Measurements from ENCODE around the gene VPS25.
"Not testable (repeated sequence)": the region's sequence is repeated elsewhere in the genome, so short reads cannot be mapped to it uniquely, and the experiment has no call there.

The VPS25 gene

DNA sequence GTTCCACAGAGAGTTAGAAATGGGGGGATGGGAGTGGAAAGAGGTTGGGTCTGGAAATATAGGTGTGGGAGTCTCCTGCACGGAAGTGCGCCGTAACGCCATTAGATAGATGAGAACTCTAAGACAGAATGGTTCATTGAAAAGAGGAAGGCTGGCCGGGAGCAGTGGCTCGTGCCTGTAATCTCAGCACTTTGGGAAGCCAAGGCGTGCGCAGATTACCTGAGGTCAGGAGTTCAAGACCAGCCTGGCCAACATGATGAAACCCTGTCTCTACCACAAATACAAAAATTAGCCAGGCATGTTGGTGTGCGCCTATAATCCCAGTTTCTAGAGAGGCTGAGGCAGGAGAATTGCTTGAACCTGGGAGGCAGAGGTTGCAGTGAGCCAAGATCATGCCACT, 5.2 kb upstream of the VPS25 start:
- not testable (repeated sequence) for DNase-seq (ENCODE audit: low read depth)

DNA sequence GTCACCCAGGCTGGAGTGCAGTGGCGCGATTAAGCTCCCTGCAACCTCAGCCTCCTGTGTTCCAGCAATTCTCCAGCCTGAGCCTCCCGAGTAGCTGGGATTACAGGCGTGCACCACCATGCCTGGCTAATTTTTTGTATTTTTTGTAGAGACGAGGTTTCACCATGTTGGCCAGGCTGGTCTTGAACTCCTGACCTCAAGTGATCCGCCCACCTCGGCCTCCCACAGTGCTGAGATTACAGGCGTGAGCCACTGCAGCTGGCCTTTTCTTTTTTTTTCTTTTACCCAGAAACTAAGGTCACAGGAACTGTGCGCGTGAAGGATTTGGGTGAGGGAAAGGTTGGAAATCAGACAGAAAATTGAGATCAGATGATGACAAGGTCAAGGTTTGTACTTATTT, 3.3 kb upstream of the VPS25 start:
- not testable (repeated sequence) for DNase-seq (ENCODE audit: low read depth)

DNA sequence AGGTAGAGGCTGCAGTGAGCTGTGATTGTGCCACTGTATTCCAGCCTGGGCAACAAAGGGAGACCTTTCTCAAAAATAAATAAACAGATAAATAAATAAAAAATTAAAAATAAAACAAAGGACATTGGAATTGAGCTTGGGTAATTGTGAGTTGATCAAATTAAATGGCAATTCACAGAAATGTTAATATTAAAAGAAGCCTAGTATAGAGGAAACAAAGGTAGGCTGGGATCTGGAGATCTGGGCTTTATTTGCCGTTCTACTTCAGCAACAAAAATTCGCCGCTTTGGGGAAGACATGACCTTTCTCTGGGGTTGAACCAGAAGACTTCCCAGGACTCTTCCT, 332 bp upstream of the VPS25 start:
- no peak for DNase-seq (ENCODE audit: low read depth)

DNA sequence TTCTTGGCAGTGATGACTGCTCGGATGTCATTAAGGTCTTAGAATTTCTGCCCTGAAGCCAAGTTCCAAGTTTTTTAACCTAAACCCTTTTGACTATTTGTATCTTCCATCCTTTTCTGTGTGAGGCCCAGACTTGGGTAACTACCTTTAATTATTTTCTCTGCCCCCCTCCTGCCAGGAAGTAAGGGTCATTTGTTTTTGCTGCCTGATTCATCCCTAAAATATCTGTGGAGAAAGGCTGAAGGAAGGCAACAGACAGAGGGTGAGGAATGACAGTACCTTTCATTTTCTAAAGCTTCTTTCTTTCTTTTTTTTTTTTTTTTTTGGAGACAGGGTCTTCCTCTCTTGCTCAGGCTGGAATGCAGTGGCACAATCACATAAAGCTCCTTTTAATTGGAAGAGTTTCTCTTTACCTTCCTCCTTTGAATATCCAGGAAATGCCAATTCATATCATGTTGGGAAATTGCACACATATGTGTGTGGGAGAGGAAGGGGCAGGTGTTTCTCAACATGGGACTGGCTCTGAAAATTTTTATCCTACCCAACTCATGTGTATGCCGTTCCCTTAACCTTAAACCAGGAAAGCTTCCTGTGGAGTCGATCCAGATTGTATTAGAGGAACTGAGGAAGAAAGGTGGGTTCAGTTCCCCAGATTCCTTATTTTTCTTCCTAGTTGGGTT, 957 bp downstream of the VPS25 start:
- no peak for DNase-seq (ENCODE audit: low read depth)

DNA sequence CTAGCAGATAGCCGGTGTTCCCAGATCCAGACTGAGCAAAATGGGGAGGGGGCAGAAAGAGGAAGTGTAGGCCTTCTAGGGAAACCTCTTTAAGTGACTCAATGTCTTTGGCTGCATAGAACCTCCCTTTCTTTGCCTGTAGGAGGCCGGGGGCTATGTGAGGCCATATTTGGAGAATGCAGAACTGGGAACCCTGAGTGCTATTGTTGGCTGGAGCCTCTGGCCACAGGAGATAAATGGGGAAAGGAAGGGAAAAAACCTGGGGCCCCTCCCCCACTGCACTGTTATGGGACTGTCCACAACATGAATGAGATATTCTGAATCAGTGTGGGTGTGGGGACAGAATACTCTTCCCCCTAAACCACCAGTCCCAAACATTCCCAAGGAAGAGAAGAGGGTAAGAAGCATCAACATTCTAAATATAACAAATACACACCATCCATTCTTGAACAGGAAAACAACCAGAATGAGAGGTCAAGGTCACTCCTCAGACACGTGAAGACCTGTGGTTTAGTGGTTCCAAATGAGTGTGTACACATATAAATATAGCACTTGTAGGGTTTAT, 2.4 kb downstream of the VPS25 start:
- no peak for DNase-seq (ENCODE audit: low read depth)

DNA sequence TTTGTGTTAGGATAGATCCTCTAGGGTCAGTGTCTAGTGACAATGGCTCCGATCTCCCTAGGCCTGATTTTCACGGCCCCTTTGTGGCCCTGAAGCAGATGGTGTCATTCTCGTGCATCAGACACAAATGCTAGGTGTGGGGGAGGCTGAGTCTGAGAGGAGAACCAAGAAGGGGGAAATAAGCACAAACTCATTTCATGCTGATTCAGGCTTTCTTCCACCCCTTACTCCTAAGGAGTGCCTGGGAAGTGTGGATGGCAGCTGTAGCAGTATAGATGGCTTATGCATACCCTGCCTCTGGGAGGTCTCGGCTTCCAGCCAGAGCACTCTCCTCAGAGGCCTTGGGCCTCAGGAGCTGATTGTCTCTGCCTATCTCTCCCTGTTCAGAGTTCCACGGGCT, 5.3 kb downstream of the VPS25 start:
- no peak for DNase-seq (ENCODE audit: low read depth)

DNA sequence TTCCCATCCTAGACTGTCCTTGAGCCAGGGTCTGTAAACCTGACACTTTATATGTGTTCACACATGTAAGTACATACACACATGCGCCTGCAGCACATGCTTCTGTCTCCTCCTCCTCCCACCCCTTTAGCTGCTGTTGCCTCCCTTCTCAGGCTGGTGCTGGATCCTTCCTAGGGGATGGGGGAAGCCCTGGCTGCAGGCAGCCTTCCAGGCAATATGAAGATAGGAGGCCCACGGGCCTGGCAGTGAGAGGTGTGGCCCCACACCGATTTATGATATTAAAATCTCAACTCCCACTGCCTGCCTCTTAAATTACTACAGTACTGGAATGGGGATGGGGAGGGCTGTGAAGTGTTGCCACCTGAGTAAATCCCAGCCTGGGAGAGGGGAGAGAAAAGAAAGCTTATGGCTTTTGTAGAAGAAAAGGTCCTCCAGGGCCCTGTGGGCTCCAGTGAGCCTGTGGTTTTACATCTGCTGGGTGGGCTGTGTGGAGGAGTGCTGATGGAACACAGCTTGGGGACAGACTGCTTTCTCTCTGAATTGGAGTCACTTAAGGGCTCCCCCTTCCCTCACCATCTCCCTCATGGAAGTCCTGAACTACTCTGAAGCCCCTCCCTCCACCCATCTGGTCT, 6.2 kb downstream of the VPS25 start:
- no peak for DNase-seq (ENCODE audit: low read depth)

DNA sequence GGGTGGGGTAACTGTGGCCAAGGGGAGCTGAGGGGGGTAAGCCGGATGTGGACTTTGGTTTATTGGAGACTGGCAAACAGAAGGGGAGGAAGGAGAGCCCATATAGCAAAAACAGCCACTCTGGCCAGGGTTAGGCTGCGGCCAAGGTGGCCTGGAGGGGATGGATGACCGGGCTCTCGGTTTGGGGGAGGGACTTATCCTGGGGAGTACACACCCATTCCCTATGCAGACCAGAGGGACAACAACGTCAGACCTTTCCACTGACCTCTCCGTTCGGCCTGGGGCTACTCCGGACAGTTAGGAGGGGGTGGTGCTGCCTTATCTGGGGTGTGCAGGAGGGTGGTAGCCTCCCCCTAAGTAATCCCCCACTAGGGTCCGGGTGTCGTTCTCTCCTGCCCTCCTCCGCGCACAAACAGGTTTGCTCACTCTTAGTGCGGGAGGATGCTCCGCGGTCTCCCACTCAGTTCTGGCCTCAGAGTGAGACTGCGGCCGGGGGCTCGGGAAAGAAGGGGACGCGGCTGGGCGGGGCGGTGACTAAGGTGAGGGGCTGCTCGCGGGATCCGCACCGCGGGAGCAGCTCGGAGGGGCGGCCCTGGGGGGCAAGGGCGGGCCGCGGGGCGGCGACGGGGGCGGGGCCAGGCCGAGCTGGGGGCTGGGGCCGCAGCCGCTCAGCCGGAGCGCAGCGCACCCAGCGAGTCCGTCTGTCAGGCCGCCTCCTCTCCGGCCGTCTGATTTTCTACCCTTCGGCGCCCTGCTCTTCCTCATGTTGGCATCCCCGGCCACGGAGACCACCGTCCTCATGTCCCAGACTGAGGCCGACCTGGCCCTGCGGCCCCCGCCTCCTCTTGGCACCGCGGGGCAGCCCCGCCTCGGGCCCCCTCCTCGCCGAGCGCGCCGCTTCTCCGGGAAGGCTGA, 6.9 kb downstream of the VPS25 start, which contains the start of gene WNK4:
Gene WNK4 (plus strand): TSS at position 675 of the 915 bp plus-strand sequence. CDS start 89 bp downstream, at position 764.
- no peak for DNase-seq (ENCODE audit: low read depth)

DNA sequence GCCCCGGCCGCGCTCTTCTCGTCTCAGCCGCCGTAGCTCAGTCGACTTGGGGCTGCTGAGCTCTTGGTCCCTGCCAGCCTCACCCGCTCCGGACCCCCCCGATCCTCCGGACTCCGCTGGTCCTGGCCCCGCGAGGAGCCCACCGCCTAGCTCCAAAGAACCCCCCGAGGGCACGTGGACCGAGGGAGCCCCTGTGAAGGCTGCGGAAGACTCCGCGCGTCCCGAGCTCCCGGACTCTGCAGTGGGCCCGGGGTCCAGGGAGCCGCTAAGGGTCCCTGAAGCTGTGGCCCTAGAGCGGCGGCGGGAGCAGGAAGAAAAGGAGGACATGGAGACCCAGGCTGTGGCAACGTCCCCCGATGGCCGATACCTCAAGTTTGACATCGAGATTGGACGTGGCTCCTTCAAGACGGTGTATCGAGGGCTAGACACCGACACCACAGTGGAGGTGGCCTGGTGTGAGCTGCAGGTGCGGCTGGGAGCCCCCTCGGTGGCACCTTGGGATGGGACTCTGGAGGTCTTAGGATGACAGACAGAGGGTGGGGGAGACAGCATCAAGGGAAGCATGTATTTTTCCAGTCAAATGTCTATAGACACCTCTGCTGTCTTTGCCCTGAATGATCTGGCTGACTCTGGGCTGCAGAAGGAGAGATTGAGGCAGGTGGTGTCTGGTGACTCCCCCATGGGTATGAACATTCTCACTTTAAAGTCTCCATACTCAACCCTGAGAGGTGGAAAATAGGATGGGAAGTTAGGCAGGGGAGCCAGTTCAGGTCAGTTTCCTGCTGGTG, 7.8 kb downstream of the VPS25 start:
- no peak for DNase-seq (ENCODE audit: low read depth)

DNA sequence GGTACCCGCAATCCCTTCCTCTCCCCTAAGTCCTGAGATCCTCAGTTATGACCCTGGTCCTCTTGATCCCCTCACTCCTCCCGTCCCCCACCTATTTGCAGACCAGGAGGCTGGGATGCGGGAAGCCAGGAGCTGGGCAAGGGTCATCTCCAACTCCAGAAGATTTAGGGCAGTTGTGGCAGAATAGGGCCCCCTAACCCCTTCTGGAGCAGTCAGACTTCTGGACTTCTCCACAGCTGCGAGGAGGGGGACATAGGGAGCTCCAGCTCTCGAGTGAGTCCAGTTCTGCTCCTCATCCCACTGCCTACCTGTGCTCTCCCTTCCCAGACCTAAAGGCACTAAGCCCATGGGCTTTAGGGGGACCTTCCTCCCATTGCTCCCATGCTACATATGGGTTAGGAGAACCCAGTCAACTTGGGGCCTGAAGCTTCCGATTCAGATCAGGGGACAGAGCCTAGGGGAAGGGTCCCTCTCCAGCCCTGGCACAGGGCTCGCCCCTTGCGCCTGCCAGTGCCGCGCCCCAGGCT, 8.5 kb downstream of the VPS25 start:
- no peak for DNase-seq (ENCODE audit: low read depth)

DNA sequence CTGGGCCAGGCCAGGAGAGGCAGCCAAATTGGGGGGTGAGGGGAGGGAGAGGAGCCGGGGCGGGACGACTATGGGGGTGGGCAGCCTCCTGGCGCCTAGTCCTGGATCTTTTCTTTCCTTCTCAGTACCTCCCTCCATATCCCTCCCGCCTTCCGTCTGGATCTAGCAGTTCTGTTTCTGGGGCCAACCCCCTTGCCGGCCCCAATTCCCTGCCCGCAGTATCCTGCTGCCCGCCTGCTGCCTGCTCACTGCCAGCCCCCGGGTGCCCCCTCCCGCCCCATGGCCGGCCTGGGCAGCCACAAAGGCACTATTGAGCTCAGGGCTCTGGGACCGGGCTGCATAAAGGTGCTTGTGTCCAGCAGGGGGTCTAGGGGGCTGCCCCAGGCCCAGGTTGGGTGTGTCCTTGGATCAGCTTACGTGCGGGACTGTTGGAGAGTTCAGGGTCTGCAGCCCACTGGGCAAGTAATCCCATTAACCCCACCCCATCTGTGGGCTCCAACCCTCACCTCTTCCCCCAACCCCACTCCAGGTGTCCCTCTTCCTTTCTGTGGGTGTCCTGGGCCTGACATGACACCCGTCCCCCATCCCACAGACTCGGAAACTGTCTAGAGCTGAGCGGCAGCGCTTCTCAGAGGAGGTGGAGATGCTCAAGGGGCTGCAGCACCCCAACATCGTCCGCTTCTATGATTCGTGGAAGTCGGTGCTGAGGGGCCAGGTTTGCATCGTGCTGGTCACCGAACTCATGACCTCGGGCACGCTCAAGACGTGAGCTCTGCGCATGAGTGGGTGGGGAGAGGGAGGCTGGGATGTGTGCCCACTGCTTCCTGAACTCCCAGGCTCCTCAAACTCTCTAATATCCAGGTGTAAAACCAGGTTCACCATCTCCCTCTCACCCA, 9.2 kb downstream of the VPS25 start:
- no peak for DNase-seq (ENCODE audit: low read depth)

- no peak for DNase-seq (ENCODE audit: low read depth)
These were observed 10.0 kb downstream of the VPS25 start for GRCh38 chr17:42783062-42783790.

- no peak for DNase-seq (ENCODE audit: low read depth)
These were observed 10.5 kb downstream of the VPS25 start for GRCh38 chr17:42783791-42784138.

- DNase-seq (ENCODE audit: low read depth): no peak
These were observed 11.2 kb downstream of the VPS25 start for GRCh38 chr17:42784409-42784808.

- DNase-seq (ENCODE audit: low read depth): no peak
These were observed 11.8 kb downstream of the VPS25 start for GRCh38 chr17:42784811-42785592.

GRCh38 chr17:42787266-42787665, 14.0 kb downstream of the VPS25 start:
- no peak for DNase-seq (ENCODE audit: low read depth)

GRCh38 chr17:42791948-42792347, 18.7 kb downstream of the VPS25 start:
- DNase-seq (ENCODE audit: low read depth): no peak

DNA sequence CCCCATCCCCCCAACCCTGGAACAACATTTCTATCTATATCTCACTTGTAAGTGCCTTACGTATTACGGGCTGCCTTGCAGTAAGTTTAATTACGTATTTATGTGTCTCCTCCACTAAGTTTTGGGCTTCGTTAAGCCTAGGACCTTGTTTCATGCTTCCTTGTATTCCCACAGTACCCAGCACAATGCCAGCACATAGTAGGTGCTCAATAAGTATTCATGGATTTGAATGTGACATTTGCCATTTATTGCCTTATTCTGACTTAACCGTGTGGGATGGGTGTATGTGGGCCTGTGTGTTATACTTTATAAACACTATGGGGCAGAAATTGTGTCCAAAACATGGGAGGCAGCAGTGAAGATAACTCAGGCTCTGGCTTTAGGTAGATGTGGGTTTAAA, 19.3 kb downstream of the VPS25 start:
- DNase-seq (ENCODE audit: low read depth): no peak

DNA sequence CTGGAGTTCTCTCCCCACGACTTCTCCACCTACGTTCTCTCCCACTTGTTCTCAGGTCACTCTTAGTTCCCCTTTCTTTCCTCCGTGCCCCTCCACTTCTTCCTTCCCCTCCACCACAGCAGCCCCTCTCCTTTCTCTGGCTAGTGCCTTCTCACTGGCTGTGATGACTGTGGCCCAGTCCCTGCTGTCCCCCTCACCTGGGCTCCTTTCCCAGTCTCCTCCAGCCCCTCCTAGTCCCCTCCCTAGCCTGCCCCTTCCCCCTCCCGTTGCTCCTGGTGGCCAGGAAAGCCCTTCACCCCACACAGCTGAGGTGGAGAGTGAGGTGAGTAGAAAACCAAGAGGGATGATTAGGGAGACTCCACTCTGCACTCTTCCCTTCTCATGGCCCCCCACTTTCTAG, 21.8 kb downstream of the VPS25 start:
- no peak for DNase-seq (ENCODE audit: low read depth)

Data from stromal cell of bone marrow (primary cell).